ENCODE measurements around the gene IRF8.

IRF8 gene

GRCh38 chr16:85919271-85920267 is 20.6 kb downstream of the IRF8 start:
- peaks cover 44% of the 10 kb centered on the region for H3K4me1 Mint-ChIP-seq (ENCODE audit: low read depth)
- no peak overlapping the region for H3K4me3 Mint-ChIP-seq
- peak overlapping the region; percentile 57 for H3K27ac Mint-ChIP-seq
- no peak for DNase-seq
- H3K27me3 Mint-ChIP-seq: no peaks in the 10 kb centered on the region
- H3K36me3 Mint-ChIP-seq (ENCODE audit: low read depth): peaks cover 90% of the 10 kb centered on the region
- H3K9me3 Mint-ChIP-seq: no peaks in the 10 kb centered on the region

- Mint-ChIP-seq H3K9me3 (peaks cover 3% of the 10 kb centered on the region), H3K4me1 (ENCODE audit: low read depth) (peaks cover 54% of the 10 kb centered on the region), H3K27ac (peak overlapping the region; percentile 60), H3K36me3 (ENCODE audit: low read depth) (peaks cover 80% of the 10 kb centered on the region), H3K4me3 (no peak overlapping the region), H3K27me3 (no peaks in the 10 kb centered on the region)
- DNase-seq: no peak
Measured at GRCh38 chr16:85921026-85921425, 22.1 kb downstream of the IRF8 start.

GRCh38 chr16:85923153-85924021 is 24.4 kb downstream of the IRF8 start:
- H3K4me3 Mint-ChIP-seq: no peak overlapping the region
- peaks cover 4% of the 10 kb centered on the region for H3K27me3 Mint-ChIP-seq
- H3K4me1 Mint-ChIP-seq (ENCODE audit: low read depth): peaks cover 59% of the 10 kb centered on the region
- peaks cover 57% of the 10 kb centered on the region for H3K36me3 Mint-ChIP-seq (ENCODE audit: low read depth)
- DNase-seq: no peak
- H3K27ac Mint-ChIP-seq: peak overlapping the region; percentile 95
- H3K9me3 Mint-ChIP-seq: peaks cover 3% of the 10 kb centered on the region

GRCh38 chr16:85924675-85925074 is 25.7 kb downstream of the IRF8 start:
- Mint-ChIP-seq H3K27me3 (peaks cover 4% of the 10 kb centered on the region), H3K4me1 (ENCODE audit: low read depth) (peaks cover 64% of the 10 kb centered on the region), H3K4me3 (peak overlapping the region; percentile 48), H3K36me3 (ENCODE audit: low read depth) (peaks cover 44% of the 10 kb centered on the region), H3K9me3 (peaks cover 3% of the 10 kb centered on the region), H3K27ac (peak overlapping the region; percentile 95)
- no peak for DNase-seq

GRCh38 chr16:85926370-85926769 is 27.4 kb downstream of the IRF8 start:
- Mint-ChIP-seq H3K9me3 (peaks cover 3% of the 10 kb centered on the region), H3K4me3 (peak overlapping the region; percentile 48), H3K27me3 (peaks cover 4% of the 10 kb centered on the region), H3K4me1 (ENCODE audit: low read depth) (peaks cover 65% of the 10 kb centered on the region), H3K27ac (peak overlapping the region; percentile 76), H3K36me3 (ENCODE audit: low read depth) (peaks cover 27% of the 10 kb centered on the region)
- DNase-seq: no peak

- Mint-ChIP-seq H3K36me3 (ENCODE audit: low read depth) (peaks cover 18% of the 10 kb centered on the region), H3K4me3 (peak overlapping the region; percentile 67), H3K27ac (peak overlapping the region; percentile 57), H3K9me3 (peaks cover 3% of the 10 kb centered on the region), H3K4me1 (ENCODE audit: low read depth) (peaks cover 71% of the 10 kb centered on the region), H3K27me3 (peaks cover 4% of the 10 kb centered on the region)
- no peak for DNase-seq
Measured at GRCh38 chr16:85927371-85927770, 28.4 kb downstream of the IRF8 start.

DNA sequence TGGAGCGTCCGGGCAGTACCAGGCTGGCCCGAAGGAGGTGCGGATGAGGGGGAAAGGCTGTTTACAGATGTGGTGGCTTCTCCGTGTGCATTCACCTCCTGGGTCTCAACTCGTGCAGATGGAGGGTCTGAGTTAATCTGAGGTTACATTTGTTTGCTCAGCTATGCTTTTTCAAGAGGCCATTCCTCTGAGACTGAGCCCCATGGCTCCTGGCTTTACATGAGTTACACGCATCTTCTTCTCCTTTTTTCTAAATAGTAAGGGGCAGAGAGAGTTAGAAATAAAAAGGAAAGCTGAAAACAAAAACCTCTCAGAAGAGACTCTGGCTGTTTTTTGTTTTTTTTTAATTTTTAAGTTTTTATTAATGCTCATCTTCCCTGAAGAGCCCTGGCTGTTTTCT is 29.0 kb downstream of the IRF8 start:
- Mint-ChIP-seq H3K4me3 (peak overlapping the region; percentile 67), H3K4me1 (ENCODE audit: low read depth) (peaks cover 74% of the 10 kb centered on the region), H3K36me3 (ENCODE audit: low read depth) (peaks cover 12% of the 10 kb centered on the region), H3K27me3 (peaks cover 4% of the 10 kb centered on the region), H3K27ac (peak overlapping the region; percentile 57), H3K9me3 (peaks cover 3% of the 10 kb centered on the region)
- DNase-seq: no peak

DNA sequence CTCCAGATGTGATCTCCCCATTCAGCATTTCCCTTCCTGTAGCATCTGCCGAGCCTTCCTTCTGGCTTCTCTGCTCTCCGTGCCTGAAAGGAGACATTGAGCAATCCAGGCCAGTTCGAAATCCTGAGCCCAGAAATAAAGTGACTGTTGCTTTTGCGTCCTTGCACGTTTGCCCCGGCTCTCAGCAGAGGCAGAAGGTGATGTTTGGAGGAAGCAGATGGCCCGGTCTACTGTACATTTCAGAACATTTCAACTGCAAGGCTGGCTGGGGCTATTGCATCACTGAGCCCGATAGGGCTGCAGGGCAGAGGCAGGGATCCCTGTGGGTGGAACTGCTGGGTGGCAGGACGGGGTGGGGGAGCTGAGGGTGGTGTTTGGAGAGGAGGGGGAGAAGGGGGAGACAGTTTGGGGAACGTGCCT is 29.4 kb downstream of the IRF8 start:
- DNase-seq: no peak
- Mint-ChIP-seq H3K36me3 (ENCODE audit: low read depth) (peaks cover 9% of the 10 kb centered on the region), H3K4me1 (ENCODE audit: low read depth) (peaks cover 75% of the 10 kb centered on the region), H3K27ac (peak overlapping the region; percentile 31), H3K4me3 (peak overlapping the region; percentile 23), H3K9me3 (peaks cover 3% of the 10 kb centered on the region), H3K27me3 (peaks cover 4% of the 10 kb centered on the region)

DNA sequence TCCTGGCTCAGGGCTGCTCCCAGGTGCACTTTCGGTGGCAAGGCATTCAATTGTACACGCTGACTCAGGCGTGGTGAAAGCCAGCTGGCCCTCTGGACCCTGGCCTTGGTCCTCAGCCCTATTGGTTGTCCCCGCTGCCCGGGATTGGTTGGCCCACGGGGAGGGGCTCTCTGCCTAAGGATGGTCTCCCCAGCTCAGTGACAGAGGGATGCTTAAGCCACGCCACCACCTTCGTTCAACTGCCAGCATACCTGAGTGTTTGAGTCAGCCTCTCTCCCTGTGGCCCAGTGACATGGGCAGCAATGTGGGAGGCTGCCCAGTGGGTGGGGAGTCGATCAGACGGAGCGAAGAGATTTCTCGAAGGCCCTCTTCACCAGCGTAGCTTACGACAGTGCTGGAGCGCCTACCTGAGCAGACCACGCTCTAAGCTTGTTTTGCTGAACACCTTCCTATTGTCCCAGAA is 30.3 kb downstream of the IRF8 start:
- Mint-ChIP-seq H3K27ac (no peak overlapping the region), H3K4me3 (no peak overlapping the region), H3K4me1 (ENCODE audit: low read depth) (peaks cover 75% of the 10 kb centered on the region)

DNA sequence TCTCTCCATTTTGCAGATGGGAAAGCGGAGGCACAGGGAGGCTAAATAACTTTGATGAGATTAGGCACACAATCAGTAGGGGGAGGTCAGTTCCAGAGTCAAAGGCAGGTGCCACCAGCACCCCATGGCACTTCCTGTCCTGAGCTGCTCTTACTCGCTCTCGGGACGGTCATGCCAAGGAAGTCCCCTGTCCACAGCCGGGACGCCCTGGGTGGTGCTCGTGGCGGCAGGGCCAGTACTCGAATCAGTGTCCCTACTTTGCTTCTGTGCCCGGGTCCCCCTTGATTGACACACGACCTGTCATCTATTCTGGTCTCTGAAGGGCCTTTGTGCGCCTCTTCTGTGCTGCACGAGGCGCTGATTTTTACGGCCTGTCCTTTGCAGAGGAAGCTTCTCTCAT is 31.3 kb downstream of the IRF8 start:
- peak overlapping the region; percentile 0 for H3K27ac Mint-ChIP-seq

More for the DNA sequence above, 30.3 kb downstream of the IRF8 start:
- H3K27me3 Mint-ChIP-seq: peaks cover 4% of the 10 kb centered on the region
- peaks cover 9% of the 10 kb centered on the region for H3K36me3 Mint-ChIP-seq (ENCODE audit: low read depth)
- no peak for DNase-seq
- H3K9me3 Mint-ChIP-seq: peaks cover 3% of the 10 kb centered on the region

GRCh38 chr16:85931596-85932402 is 32.8 kb downstream of the IRF8 start:
- H3K4me1 Mint-ChIP-seq (ENCODE audit: low read depth): peaks cover 76% of the 10 kb centered on the region
- no peak for DNase-seq
- peak overlapping the region; percentile 44 for H3K27ac Mint-ChIP-seq
- peaks cover 4% of the 10 kb centered on the region for H3K27me3 Mint-ChIP-seq
- no peak overlapping the region for H3K4me3 Mint-ChIP-seq
- peaks cover 2% of the 10 kb centered on the region for H3K9me3 Mint-ChIP-seq
- H3K36me3 Mint-ChIP-seq (ENCODE audit: low read depth): peaks cover 5% of the 10 kb centered on the region

More for the DNA sequence above, 31.3 kb downstream of the IRF8 start:
- Mint-ChIP-seq H3K36me3 (ENCODE audit: low read depth) (peaks cover 3% of the 10 kb centered on the region), H3K4me3 (no peak overlapping the region), H3K9me3 (peaks cover 3% of the 10 kb centered on the region), H3K4me1 (ENCODE audit: low read depth) (peaks cover 75% of the 10 kb centered on the region), H3K27me3 (peaks cover 4% of the 10 kb centered on the region)
- no peak for DNase-seq

GRCh38 chr16:85934210-85934609 is 35.2 kb downstream of the IRF8 start:
- DNase-seq: no peak
- H3K27me3 Mint-ChIP-seq: no peaks in the 10 kb centered on the region
- H3K4me3 Mint-ChIP-seq: no peak overlapping the region
- H3K9me3 Mint-ChIP-seq: peaks cover 11% of the 10 kb centered on the region
- H3K4me1 Mint-ChIP-seq (ENCODE audit: low read depth): peaks cover 76% of the 10 kb centered on the region
- H3K27ac Mint-ChIP-seq: peak overlapping the region; percentile 97
- H3K36me3 Mint-ChIP-seq (ENCODE audit: low read depth): peaks cover 21% of the 10 kb centered on the region

- Mint-ChIP-seq H3K27ac (peak overlapping the region; percentile 97), H3K4me3 (peak overlapping the region; percentile 59), H3K4me1 (ENCODE audit: low read depth) (peaks cover 81% of the 10 kb centered on the region), H3K9me3 (peaks cover 11% of the 10 kb centered on the region), H3K36me3 (ENCODE audit: low read depth) (peaks cover 22% of the 10 kb centered on the region), H3K27me3 (no peaks in the 10 kb centered on the region)
- DNase-seq: no peak
Measured at GRCh38 chr16:85935391-85935973, 36.5 kb downstream of the IRF8 start.

Measured in activated T-cell treated with anti-CD3 and anti-CD28 coated beads, Interleukin-2, amount 50 U/mL, for 24 hours (primary cell).